Activated CD4-positive, alpha-beta memory T cell treated with anti-CD3 and anti-CD28 coated beads for 36 hours (primary cell): Measurements from ENCODE around the gene POM121. TPM values are rescaled to one million over a fixed set of nuclear protein-coding genes. Genes with fewer than 3 reads are reported as not detected.
A peak's percentile ranks its signal among the peaks of the same experiment; 100 is the strongest.
"Not testable (repeated sequence)": the region's sequence is repeated elsewhere in the genome, so short reads cannot be mapped to it uniquely, and the experiment has no call there.

Experiments used
- CTCF ChIA-PET: fragments of 350-600 bp; sonication (Branson Sonifier 250); formaldehyde crosslinking; loops from one replicate; lab custom pipeline; 2021; ENCODE audit warnings: antibody characterized with exemption, inconsistent platforms; lab: Charles Lee
- POLR2A ChIA-PET: fragments of 350-600 bp; sonication (Branson Sonifier 250); formaldehyde crosslinking; loops from one replicate; lab custom pipeline; 2021; ENCODE audit warnings: antibody characterized with exemption; lab: Charles Lee
- DNase-seq: peaks from one replicate; pipeline ENCODE4 v3.0.0-alpha.2; 2020
- H3K27ac Mint-ChIP-seq: one replicate; pipeline ENCODE4 v1.8.0; 2021; ENCODE audit warnings: mixed read lengths
- H3K27me3 Mint-ChIP-seq: one replicate; pipeline ENCODE4 v1.8.0; 2021; ENCODE audit warnings: mixed read lengths
- H3K36me3 Mint-ChIP-seq: one replicate; pipeline ENCODE4 v1.8.0; 2021; ENCODE audit warnings: mixed read lengths
- H3K4me1 Mint-ChIP-seq: one replicate; pipeline ENCODE4 v1.8.0; 2021; ENCODE audit warnings: low read depth, mixed read lengths
- H3K4me3 Mint-ChIP-seq: one replicate; pipeline ENCODE4 v1.8.0; 2021; ENCODE audit warnings: mild to moderate bottlenecking, mixed read lengths
- H3K9me3 Mint-ChIP-seq: one replicate; pipeline ENCODE4 v1.8.0; 2021; ENCODE audit warnings: mixed read lengths
- intact Hi-C: fragments of 100-400 bp; cut with micrococcal nuclease; formaldehyde crosslinking; loops from one replicate; pipeline ENCODE4 v1.15.1; 2023
- total RNA-seq, 2 experiments: library from RNA; stranded (reverse); gene quantifications; one replicate each; pipeline ENCODE4 v1.2.3, GENCODE V29; 2021

Gene POM121
- total RNA-seq, result 10 to 100 TPM; 46.4 to 49.5 TPM

DNA sequence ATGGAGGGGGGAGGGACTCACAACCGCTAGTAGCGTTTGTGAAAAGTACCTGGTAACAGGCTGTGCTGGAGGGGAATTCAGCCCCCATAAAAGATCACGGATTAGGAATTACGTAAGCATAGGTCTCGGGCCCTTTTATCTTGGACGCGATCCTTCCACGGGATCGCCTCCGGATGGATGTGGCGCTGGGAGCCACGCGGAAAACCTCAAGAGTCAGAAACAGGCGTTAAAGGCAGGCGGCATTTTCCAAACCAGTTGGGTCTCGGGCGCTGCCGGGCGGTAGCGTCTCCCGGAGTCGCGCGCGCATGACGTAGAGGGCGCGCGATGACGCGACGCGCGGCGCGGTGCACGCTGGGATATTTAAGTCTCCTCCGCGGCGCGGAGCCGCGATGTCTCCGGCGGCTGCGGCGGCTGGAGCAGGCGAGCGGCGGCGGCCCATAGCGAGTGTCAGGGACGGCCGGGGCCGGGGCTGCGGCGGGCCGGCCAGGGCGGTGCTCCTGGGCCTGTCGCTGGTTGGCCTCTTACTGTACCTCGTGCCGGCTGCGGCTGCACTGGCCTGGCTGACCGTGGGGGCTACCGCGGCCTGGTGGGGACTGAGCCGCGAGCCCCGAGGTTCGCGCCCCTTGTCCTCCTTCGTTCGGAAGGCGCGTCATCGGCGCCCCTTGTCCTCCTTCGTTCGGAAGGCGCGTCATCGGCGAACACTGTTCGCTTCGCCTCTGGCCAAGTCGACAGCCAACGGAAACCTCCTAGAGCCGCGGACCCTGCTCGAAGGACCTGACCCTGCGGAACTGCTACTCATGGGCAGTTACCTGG, at the start of gene POM121:
Gene POM121, plus strand, starts transcription at position 363 of the 813 bp plus-strand sequence. Its CDS starts 27 bp downstream, at position 390.
- Mint-ChIP-seq H3K9me3 (no peaks in the 10 kb centered on the region), H3K27me3 (no peaks in the 10 kb centered on the region), H3K4me3 (peak within 1 kb of the TSS; percentile 94), H3K27ac (peak within 1 kb of the TSS; percentile 93), H3K36me3 (peaks cover 43% of the 10 kb centered on the region), H3K4me1 (peaks cover 23% of the 10 kb centered on the region)
- CTCF ChIA-PET, result no interaction called here
- peak; percentile 91 for DNase-seq
- intact Hi-C loops, result no loop called here
- POLR2A ChIA-PET, result no interaction called here

DNA sequence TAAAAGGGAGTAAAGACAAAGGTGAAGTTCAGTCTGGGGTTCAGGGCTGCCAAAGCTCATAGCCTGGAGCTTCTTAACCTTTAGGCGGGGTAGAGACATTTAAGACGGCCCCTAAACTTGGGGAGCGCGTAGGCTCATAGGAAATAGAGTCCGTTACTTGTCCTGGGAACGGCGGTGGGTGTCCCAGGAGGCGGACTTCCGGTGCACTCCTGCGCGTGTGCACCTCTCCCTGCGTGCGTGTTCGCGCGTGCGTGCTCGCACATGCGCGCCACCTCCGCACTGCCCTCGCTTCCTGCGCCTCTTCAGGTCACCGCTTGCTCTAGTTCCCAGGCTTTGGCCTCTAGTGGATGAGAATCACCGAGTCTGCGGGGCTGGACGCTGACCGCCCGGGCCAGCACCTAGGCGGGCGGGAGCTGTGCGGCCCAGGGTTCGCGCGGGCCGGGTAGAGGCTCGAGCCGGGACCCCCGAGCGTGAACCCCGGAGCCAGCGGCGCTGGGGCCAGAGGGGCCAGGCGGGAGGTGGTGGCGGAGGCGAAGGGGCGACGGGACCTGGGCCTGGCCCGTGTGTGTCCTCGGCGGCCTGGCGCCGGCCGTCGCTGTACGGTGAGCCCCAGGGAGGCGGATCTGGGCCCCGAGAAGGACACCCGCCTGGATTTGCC, 45.7 kb upstream of the POM121 start:
- intact Hi-C loops, result loop anchor here (2.0 kb wide), 1 partner anchor 50 kb away; the partner anchor contains the start of gene TYW1B
- H3K36me3 Mint-ChIP-seq, result peaks cover 14% of the 10 kb centered on the region
- peak overlapping the region; percentile 94 for H3K27ac Mint-ChIP-seq
- peak; percentile 88 for DNase-seq
- H3K4me1 Mint-ChIP-seq, result peaks cover 12% of the 10 kb centered on the region
- H3K9me3 Mint-ChIP-seq, POLR2A ChIA-PET, CTCF ChIA-PET, H3K27me3 Mint-ChIP-seq: not testable (repeated sequence)
- H3K4me3 Mint-ChIP-seq, result peak overlapping the region; percentile 97

DNA sequence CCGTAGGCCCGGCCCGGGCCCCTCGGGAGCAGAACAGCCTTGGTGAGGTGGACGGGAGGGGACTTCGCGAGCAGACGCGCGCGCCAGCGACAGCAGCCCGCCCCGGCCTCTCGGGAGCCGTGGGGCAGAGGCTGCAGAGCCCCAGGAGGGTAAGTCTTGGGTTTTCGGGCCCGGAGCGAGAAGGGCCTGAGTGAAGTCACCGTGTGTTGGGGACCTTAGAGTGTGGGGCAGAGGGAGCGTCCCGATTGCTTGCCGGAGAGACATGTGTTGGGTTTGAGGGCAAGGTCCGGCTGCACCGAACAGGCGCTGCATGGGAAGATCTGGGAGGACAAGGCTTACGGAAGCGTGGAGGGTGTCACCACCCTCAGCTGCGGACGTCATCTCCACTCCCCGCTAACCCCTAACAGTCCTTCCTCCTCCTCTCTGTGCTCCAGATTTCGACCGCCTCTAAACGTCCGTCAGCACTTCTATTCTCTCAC, 45.1 kb upstream of the POM121 start:
- intact Hi-C loops, result loop anchor here (2.0 kb wide), 1 partner anchor 51 kb away; the partner anchor contains the start of gene TYW1B
- Mint-ChIP-seq H3K27ac (peak overlapping the region; percentile 94), H3K4me3 (peak overlapping the region; percentile 97), H3K36me3 (peaks cover 14% of the 10 kb centered on the region), H3K4me1 (peaks cover 12% of the 10 kb centered on the region)
- peak; percentile 64 for DNase-seq
- H3K9me3 Mint-ChIP-seq, POLR2A ChIA-PET, CTCF ChIA-PET, H3K27me3 Mint-ChIP-seq: not testable (repeated sequence)

DNA sequence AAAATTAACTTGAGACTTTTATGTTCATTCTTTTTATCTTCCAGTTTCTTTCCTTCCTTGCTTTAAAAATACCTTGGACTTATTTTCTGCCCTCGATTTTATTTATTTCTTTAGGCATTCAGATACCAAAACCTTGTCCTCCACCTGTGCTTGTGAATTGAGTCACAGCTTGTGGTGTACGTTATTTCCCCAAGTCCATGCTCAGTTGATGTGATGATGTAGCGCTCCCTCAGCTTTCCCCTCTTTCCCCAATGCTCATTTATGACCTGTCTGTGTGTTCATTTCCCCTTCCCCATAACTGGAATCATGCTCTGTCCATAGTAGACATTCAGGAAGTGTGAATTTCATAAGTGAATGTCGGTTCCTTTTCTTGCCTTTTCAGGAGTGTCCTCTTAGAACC, 33.1 kb upstream of the POM121 start:
- intact Hi-C loops, H3K9me3 Mint-ChIP-seq, H3K4me1 Mint-ChIP-seq, CTCF ChIA-PET, H3K27me3 Mint-ChIP-seq, H3K4me3 Mint-ChIP-seq, H3K27ac Mint-ChIP-seq, DNase-seq, POLR2A ChIA-PET: not testable (repeated sequence)
- peaks cover 20% of the 10 kb centered on the region for H3K36me3 Mint-ChIP-seq

DNA sequence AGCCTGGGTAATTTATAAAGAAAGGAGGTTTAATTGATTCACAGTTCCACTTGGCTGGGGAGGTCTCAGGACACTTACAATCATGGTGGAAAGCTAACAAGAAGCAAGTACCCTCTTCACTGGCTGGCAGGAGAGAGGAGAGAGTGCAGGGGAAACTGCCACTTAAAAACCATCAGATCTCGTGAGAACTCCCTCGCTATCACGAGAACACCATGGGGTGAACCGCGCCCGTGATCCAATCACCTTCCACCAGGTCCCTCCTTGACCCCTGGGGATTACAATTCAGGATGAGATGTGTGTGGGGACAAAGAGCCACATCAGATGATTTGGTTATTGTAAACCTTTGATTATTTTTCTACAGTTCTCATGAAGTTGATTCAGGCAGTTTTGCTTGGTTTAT, 20.2 kb upstream of the POM121 start:
- DNase-seq, CTCF ChIA-PET, H3K9me3 Mint-ChIP-seq, POLR2A ChIA-PET, intact Hi-C loops, H3K27me3 Mint-ChIP-seq, H3K4me3 Mint-ChIP-seq, H3K4me1 Mint-ChIP-seq: not testable (repeated sequence)
- peaks cover 29% of the 10 kb centered on the region for H3K36me3 Mint-ChIP-seq
- H3K27ac Mint-ChIP-seq, result peak overlapping the region; percentile 13

DNA sequence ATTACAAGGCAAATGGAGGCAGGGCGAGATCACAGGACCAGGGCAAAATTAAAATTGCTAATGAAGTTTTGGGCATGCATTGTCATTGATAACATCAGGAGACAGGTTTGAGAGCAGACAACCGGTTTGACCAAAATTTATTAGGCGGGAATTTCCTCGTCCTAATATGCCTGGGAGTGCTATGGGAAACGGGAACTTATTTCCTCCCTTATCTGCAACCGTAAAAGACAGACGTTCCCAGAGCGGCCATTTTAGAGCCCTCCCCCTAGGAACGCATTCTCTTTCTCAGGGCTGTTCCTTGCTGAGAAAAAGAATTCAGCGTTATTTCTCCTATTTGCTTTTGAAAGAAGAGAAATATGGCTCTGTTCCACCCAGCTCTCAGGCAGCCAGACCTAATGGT, 16.5 kb upstream of the POM121 start:
- intact Hi-C loops, POLR2A ChIA-PET, H3K27me3 Mint-ChIP-seq, H3K27ac Mint-ChIP-seq, CTCF ChIA-PET, DNase-seq, H3K9me3 Mint-ChIP-seq, H3K4me3 Mint-ChIP-seq: not testable (repeated sequence)
- Mint-ChIP-seq H3K36me3 (peaks cover 24% of the 10 kb centered on the region), H3K4me1 (peaks cover 16% of the 10 kb centered on the region)

DNA sequence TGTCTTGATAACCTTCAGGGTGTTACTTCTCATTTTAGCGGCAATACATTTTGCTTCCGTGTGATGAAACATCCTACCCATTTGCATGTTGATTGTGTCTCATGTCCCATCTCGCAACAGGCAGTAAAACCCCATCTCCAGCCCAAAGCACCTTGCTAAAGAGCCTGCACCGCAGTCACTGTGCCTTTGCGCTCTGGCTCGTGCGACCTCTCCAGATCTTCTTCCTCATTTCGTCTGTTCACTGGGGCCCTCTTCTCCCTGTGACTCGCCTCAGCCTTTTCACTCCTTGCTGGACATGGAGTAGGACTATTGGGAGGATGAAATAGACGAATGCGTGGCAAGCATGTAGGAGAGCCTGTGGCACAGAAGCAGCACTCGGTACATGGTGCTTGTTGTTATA, 13.5 kb upstream of the POM121 start:
- CTCF ChIA-PET, intact Hi-C loops, H3K27me3 Mint-ChIP-seq, DNase-seq, H3K4me3 Mint-ChIP-seq, H3K9me3 Mint-ChIP-seq, POLR2A ChIA-PET: not testable (repeated sequence)
- Mint-ChIP-seq H3K27ac (peak overlapping the region; percentile 23), H3K4me1 (peaks cover 28% of the 10 kb centered on the region), H3K36me3 (peaks cover 31% of the 10 kb centered on the region)

DNA sequence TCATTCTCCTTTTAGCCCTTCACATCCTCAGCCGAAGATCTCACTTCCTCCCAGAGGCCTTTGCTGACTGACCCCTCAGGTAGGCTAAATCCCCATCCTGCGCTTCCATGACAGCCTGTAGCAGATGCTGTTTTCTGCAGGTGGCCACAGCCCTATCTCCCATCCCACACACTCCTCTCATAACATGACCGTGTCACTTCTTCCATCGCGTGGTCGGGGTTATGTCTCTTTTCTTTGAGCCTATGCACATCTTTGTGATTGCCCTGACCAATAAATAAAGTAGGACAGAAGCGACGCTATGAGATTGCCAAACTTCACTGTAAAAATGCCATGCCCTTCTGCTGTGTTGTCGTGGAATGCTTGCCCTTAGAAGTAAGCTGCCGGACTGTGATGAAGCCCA, 11.1 kb upstream of the POM121 start:
- H3K4me3 Mint-ChIP-seq, H3K27me3 Mint-ChIP-seq, POLR2A ChIA-PET, H3K9me3 Mint-ChIP-seq: not testable (repeated sequence)
- Mint-ChIP-seq H3K36me3 (peaks cover 22% of the 10 kb centered on the region), H3K4me1 (peaks cover 31% of the 10 kb centered on the region), H3K27ac (peak overlapping the region; percentile 55)
- peak; percentile 46 for DNase-seq
- intact Hi-C loops, result loop anchor here (2.0 kb wide), 1 partner anchor 85 kb away; the partner anchor contains the start of gene TYW1B
- CTCF ChIA-PET, result interaction anchor here (1.5 kb wide), 1 partner anchor 77 kb away, joined by 3 read pairs; no protein-coding TSS in a partner anchor

DNA sequence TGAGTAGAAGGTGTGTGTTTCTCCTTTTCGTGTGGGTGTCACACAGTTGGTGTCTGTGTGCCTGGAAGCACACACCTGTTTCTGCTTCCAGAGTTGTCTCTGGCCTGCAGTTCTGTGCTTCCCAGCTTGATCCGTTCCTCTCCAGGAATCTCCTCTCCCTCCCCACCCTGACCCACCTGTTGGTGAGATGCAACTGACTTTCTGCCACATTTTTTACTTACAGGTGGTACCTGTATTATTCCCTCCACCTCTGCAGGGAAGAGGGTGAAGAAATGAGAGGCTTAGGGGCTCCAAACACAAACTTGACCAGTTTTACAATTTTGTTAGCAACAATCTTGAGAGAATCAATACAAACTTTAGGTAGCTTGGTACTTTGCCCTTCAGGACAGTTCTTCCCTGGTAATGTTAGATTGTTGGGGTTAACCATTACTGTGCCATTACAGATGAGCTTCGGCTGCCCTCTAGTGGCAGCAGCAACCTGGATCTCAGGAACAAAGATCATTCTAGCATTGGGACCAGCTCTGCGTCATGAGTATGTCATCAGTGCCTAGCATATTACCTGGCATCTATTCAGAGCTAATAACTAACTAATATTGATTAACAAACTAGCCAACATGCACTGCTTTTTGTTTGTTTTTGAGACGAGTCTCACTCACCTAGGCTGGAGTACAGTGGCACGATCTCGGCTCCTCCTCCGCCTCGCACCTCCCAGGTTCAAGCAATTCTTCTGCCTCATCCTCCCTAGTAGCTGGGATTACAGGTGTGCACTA, 10.0 kb upstream of the POM121 start:
- Mint-ChIP-seq H3K27ac (peak overlapping the region; percentile 71), H3K4me1 (peaks cover 27% of the 10 kb centered on the region), H3K36me3 (peaks cover 19% of the 10 kb centered on the region)
- H3K9me3 Mint-ChIP-seq, POLR2A ChIA-PET, H3K27me3 Mint-ChIP-seq, H3K4me3 Mint-ChIP-seq: not testable (repeated sequence)
- CTCF ChIA-PET, result interaction anchor here (1.0 to 2.2 kb wide), 7 partner anchors 12 to 92 kb away, joined by 3 to 12 read pairs (median 7); partner anchors contain the start of gene TYW1B
- DNase-seq, result peak; percentile 75
- intact Hi-C loops, result loop anchor here (2.0 kb wide), 1 partner anchor 86 kb away; the partner anchor contains the start of gene TYW1B

DNA sequence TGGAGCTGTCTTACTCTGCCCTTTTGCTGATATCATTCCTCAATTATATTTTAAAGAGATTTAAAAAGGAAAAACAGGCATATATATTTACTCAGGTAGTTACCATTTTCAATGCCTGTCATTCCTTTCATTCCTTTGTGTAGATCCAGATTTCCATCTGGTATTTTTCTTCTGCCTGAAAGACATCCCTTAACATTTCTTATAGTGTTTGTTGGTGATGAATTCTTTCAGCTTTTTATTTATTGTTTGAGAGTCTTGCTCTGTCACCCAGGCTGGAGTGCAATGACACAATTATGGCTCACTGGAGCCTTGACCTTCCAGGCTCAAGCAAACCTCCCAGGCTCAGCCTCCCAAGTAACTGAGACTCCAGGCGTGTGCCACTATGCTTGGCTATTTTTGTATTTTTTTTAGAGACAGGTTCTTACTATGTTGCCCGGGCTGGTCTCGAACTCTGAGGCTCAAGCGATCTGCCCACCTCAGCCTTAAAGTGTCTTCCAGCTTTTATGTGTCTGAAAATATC, 5.6 kb upstream of the POM121 start:
- POLR2A ChIA-PET, result no interaction called here
- Mint-ChIP-seq H3K4me3 (no peak overlapping the region), H3K27me3 (no peaks in the 10 kb centered on the region), H3K27ac (no peak overlapping the region), H3K9me3 (no peaks in the 10 kb centered on the region), H3K4me1 (peaks cover 10% of the 10 kb centered on the region), H3K36me3 (peaks cover 11% of the 10 kb centered on the region)
- no peak for DNase-seq
- intact Hi-C loops, result no loop called here
- CTCF ChIA-PET, result no interaction called here

DNA sequence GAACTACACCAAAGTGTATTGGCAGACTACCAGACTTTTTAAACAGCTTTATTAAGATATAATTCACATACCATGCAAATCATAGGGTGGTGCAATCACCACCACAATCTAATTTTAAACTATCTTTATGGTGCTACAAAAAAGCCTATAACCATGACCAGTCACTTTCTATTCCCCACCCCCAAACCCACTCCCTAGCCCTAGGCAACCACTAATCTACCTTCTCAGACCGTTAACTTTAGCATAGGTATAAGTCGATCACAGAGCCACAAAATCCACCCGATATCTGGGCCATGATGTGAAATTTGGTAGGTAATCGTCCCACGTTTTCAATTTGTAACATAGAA, 536 bp upstream of the POM121 start:
- H3K27ac Mint-ChIP-seq, result peak overlapping the region; percentile 93
- peak overlapping the region; percentile 94 for H3K4me3 Mint-ChIP-seq
- H3K9me3 Mint-ChIP-seq, result no peaks in the 10 kb centered on the region
- ChIA-PET CTCF (no interaction called here), POLR2A (no interaction called here)
- no peak for DNase-seq
- H3K36me3 Mint-ChIP-seq, result peaks cover 40% of the 10 kb centered on the region
- H3K4me1 Mint-ChIP-seq, result peaks cover 23% of the 10 kb centered on the region
- no peaks in the 10 kb centered on the region for H3K27me3 Mint-ChIP-seq
- intact Hi-C loops, result no loop called here
